ENCODE results near the gene DNAJC18.
"Not testable (repeated sequence)": the region's sequence is repeated elsewhere in the genome, so short reads cannot be mapped to it uniquely, and the experiment has no call there.

The DNAJC18 gene

DNA sequence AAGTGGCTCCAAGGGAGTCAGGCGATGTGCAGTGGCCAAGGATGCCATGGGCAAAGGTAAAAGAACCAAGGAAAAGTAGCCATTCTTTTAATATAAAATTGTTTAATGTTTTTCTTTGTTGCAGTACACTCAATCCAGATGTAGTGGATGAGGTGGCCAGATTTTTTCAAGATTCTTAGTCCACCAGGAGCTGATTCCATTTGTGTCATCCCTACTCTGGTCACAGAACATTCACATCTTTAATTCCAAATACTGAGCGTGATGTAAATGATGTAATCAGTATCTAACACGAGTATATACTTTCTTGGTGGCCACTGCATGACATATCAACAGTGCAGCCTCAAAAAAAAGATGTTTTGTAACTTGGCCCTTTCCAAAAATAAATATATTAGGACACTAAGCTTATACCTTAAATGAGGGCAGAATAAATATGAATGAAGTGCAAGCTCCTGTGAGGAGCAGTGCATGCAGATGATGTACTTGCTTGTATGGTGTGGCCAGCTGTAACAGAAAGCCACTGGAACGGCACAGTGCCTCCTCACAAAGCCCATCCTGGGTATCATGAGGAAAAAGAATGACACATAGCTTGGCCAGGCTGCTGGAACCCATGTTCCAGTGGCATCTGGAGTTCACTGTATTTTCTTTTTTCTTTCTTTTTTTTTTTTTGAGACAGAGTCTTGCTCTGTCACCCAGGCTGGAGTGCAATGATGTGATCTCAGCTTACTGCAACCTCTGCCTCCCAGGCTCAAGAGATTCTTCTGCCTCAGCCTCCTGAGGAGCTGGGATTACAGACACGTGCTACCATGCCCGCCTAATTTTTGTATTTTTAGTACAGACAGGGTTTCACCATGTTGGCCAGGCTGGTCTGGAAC is 29.0 kb downstream of the DNAJC18 start:
- CTCF ChIA-PET = interaction anchor here (0.9 to 9.7 kb wide), 6 partner anchors 8 to 106 kb away, joined by 3 to 103 read pairs (median 4); partner anchors contain the start of gene PAIP2
- TF ChIP-seq, protein P1, sequence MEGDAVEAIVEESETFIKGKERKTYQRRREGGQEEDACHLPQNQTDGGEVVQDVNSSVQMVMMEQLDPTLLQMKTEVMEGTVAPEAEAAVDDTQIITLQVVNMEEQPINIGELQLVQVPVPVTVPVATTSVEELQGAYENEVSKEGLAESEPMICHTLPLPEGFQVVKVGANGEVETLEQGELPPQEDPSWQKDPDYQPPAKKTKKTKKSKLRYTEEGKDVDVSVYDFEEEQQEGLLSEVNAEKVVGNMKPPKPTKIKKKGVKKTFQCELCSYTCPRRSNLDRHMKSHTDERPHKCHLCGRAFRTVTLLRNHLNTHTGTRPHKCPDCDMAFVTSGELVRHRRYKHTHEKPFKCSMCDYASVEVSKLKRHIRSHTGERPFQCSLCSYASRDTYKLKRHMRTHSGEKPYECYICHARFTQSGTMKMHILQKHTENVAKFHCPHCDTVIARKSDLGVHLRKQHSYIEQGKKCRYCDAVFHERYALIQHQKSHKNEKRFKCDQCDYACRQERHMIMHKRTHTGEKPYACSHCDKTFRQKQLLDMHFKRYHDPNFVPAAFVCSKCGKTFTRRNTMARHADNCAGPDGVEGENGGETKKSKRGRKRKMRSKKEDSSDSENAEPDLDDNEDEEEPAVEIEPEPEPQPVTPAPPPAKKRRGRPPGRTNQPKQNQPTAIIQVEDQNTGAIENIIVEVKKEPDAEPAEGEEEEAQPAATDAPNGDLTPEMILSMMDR (IDR thresholded peaks at IDR 0.05; ENCODE audit: insufficient read depth, low read length, missing control alignments) = no peak
- POLR2A ChIA-PET = interaction anchor here (0.6 to 1.4 kb wide), 3 partner anchors 29 to 565 kb away, joined by 3 to 5 read pairs (median 4); partner anchors contain the start of gene DNAJC18

DNA sequence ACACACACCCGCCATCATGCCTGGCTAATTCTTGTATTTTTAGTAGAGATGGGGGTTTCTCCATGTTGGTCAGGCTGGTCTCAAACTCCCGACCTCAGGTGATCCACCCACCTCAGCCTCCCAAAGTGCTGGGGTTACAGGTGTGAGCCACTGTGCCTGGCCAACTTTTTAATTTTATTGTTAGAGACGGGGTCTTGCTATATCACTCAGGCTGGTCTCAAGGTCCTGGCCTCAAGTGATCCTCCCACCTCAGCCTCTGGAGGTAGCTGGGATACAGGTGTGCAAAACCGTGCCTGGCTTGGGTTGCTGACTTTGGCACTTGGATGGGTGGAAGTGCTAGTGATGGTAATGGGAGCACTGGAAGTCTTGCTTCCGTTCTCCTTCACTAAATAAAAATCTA is 30.2 kb downstream of the DNAJC18 start:
- DNase-seq (ENCODE audit: low read depth, low spot score); POLR2A ChIA-PET; H3K4me3 ChIP-seq (ENCODE audit: low read depth, low read length): not testable (repeated sequence)
- CTCF ChIA-PET = interaction anchor here (0.6 to 9.7 kb wide), 3 partner anchors 13 to 107 kb away, joined by 3 to 103 read pairs (median 93); no protein-coding TSS in a partner anchor

More for the DNA sequence above, 29.0 kb downstream of the DNAJC18 start:
- no peak for DNase-seq (ENCODE audit: low read depth, low spot score)
- H3K4me3 ChIP-seq (ENCODE audit: low read depth, low read length) = no peak overlapping the region

DNA sequence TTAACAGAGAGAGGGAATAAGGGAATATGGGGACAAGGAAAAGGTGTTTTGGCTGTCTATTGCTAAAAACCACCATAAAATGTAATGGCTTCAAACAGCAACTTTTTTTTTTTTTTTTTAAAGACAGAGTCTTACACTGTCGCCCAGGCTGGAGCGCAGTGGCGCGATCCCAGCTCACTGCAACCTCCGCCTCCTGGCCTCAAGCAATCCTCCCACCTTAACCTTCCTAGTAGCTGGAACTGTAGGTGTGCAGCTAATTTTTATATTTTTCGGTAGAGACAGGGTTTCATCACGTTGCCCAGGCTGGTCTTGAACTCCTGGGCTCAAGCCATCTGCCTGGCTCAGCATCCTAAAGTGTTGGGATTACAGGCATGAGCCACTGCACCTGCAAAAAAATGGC is 31.1 kb downstream of the DNAJC18 start:
- POLR2A ChIA-PET = no interaction called here
- no peak overlapping the region for H3K4me3 ChIP-seq (ENCODE audit: low read depth, low read length)
- TF ChIP-seq, protein P1 (IDR thresholded peaks at IDR 0.05; ENCODE audit: insufficient read depth, low read length, missing control alignments) = no peak
- CTCF ChIA-PET = interaction anchor here (7.3 to 9.7 kb wide), 2 partner anchors 14 to 108 kb away, joined by 93 to 103 read pairs; no protein-coding TSS in a partner anchor
- no peak for DNase-seq (ENCODE audit: low read depth, low spot score)

DNA sequence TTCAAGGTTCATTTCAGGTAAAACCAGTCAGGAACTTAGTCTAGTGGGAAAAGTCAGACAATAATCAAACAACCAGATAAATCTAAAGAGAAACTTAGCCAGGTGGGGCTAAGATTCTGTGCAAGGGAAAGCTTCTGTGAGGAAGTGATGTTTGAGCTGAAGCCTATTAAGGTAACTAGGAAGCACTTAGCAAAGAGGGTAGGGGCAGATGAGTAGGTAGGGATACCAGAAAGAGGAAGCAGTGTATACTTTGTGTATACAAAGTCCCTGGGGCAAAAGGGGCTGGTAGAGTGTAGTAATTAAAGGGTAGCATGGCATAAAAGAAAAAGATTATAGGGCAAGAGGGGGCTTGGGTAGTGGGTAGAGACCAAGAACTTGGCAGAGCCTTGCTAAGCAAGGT is 31.8 kb downstream of the DNAJC18 start:
- POLR2A ChIA-PET = no interaction called here
- H3K4me3 ChIP-seq (ENCODE audit: low read depth, low read length) = no peak overlapping the region
- no peak for DNase-seq (ENCODE audit: low read depth, low spot score)
- TF ChIP-seq, protein P1 (IDR thresholded peaks at IDR 0.05; ENCODE audit: insufficient read depth, low read length, missing control alignments) = no peak
- CTCF ChIA-PET = interaction anchor here (1.2 to 9.7 kb wide), 3 partner anchors 14 to 109 kb away, joined by 4 to 103 read pairs (median 93); no protein-coding TSS in a partner anchor

DNA sequence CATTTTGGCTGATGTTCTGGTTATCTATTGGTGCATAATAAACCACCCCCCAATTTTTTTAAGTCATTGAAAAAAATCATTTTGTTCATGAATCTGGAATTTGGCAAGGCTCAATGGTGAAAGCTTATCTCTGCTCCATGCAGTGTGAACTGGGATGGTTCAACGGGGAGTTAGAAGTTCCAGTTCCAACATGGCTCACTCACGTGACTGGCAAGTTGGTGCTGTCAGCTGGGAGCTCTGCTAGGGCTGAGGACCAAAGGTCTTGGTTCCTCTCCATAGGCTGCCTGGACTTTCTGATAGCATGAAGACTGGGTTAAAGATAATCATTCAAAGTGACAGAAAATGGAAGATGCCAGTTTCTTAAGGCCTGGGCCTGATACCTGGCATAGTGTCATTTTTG is 32.4 kb downstream of the DNAJC18 start:
- ChIA-PET CTCF (interaction anchor here (0.8 to 7.3 kb wide), 4 partner anchors 15 to 168 kb away, joined by 3 to 93 read pairs (median 4); no protein-coding TSS in a partner anchor), POLR2A (no interaction called here)
- DNase-seq (ENCODE audit: low read depth, low spot score) = no peak
- no peak overlapping the region for H3K4me3 ChIP-seq (ENCODE audit: low read depth, low read length)
- TF ChIP-seq, protein P1 (IDR thresholded peaks at IDR 0.05; ENCODE audit: insufficient read depth, low read length, missing control alignments) = no peak

DNA sequence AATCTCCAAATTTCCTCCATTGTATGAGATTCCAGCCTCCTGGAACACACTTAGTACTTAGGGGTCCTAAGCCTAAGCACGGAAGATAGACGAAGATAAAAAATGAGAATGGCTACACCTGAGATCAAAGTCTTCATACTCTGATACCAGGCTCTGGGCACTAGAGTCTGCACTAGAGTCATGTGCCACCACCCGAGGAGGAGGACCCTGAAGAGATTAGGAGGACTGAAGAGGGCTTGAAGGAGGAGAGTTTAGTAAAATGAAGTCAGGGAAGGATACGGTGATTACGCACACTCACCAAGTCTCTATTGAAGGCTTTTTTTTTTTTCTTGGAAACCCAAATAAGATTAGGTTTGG is 34.9 kb downstream of the DNAJC18 start:
- POLR2A ChIA-PET = interaction anchor here (1.0 kb wide), 1 partner anchor 133 kb away, joined by 4 read pairs; no protein-coding TSS in a partner anchor
- CTCF ChIA-PET = interaction anchor here (2.8 kb wide), 1 partner anchor 18 kb away, joined by 12 read pairs; no protein-coding TSS in a partner anchor
- TF ChIP-seq, protein P1 (IDR thresholded peaks at IDR 0.05; ENCODE audit: insufficient read depth, low read length, missing control alignments) = no peak
- no peak for DNase-seq (ENCODE audit: low read depth, low spot score)
- H3K4me3 ChIP-seq (ENCODE audit: low read depth, low read length) = peak overlapping the region; percentile 29; the same call in 1 of the 2 replicates
